Embryonic facial prominence (tissue), 1 donor: ENCODE data around the gene HRH4.

Experiments used
- DNase-seq: peaks from one replicate; pipeline ENCODE4 v3.0.0-alpha.2; 2016; ENCODE audit errors: extremely low spot score

Gene HRH4, protein sequence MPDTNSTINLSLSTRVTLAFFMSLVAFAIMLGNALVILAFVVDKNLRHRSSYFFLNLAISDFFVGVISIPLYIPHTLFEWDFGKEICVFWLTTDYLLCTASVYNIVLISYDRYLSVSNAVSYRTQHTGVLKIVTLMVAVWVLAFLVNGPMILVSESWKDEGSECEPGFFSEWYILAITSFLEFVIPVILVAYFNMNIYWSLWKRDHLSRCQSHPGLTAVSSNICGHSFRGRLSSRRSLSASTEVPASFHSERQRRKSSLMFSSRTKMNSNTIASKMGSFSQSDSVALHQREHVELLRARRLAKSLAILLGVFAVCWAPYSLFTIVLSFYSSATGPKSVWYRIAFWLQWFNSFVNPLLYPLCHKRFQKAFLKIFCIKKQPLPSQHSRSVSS

DNA sequence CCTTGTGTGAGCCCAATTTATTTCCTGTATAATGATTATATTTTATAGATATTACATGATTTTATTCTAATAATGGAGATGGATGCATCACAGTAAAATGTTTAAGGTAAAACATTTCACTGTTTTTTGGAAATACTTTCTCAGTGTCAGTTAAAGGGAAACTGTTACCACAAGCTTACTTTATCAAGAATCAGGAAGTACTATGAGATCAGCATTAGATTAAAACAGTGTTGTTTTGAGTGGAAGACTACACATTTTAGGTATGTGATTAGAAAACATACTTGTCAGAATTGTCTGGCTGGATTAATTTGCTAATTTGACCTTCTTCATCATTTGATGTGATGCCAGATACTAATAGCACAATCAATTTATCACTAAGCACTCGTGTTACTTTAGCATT lies at the start of gene HRH4:
TSS of gene HRH4 (plus strand) at position 250 of the 400 bp plus-strand sequence. CDS start at position 342, 92 bp downstream.
- no peak for DNase-seq

DNA sequence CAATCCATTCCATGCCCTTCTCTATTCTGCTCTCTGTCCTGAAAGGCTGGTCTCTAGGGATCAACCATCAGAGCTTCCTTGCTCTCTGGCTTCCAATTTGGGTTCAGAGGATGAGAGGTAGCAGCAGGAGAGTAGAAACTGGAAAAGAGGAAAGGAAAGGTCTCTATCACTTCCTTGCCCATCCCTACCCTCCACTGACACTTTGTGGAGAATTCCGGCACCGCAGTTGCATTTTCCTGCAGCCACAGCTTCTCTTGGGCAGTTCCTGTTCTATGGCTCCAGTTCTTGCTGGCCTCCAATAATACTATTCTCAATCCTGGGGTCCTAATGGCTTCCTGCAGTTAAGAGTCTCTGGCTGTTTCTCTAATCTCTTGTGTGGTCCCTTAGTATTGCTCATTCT lies 47.3 kb upstream of the HRH4 start:
- no peak for DNase-seq

DNA sequence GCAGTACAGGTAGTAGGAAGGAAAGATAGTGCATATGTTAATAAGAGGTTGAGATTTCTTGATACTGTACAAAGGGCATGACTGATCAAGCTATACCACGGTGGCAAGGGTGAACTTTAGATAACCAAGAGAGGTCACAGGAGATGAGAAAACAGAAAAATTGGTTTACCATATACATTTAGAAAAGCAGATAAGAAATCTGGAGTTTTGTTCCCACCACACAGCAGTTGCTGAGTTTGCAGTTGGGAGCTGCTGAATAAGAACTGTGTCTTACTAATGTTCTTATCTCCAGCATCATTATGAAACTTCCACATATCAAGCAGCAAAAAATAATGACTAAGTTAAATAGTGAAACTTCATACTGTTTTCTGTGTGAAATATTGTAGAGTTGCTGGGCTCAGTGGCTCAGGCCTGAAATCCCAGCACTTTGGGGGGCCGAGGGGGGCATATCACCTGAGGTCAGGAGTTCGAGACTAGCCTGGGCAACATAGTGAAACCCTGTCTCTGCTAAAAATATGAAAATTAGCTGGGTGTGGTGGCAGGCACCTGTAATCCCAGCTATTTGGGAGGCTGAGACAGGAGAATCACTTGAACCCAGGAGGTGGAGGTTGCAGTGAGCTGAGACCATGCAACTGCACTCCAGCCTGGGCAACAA lies 46.0 kb upstream of the HRH4 start:
- DNase-seq, result no peak

DNA sequence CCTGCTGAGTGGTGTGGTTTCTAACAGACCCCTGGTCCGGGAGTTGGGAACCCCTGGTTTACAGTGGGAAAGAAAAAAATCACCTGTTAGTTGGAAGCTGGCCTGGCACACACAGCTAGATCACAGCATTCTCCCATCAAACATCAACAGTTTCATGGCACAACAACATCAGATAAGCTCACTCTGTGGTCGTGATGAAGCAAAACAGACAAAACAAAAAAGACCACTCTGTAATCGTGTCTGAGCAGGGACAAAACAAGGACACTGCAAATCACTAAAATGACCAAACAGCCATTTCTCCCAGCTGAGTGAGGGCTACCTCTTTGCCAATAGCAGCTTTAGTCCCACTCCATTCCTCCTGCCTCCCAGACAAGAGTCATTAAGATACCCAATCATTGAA lies 43.0 kb upstream of the HRH4 start:
- DNase-seq, result no peak

DNA sequence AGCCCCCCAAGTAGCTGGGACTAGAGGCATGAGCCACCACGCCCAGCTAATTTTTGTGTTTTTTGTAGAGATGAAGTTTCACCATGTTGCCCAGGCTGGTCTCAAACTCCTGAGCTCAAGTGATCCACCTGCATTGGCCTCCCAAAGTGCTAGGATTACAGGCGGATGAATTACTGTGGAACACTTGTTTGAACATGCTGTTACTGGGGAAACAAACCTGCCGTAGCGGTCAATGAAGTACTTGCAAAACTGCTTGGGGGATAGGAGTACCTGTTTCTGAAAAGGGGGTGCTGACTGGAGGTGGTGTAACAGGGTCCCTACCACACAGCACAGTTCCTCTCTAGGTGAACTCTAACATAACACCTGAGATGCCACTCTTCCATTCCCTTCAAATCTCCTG lies 39.9 kb upstream of the HRH4 start:
- no peak for DNase-seq

DNA sequence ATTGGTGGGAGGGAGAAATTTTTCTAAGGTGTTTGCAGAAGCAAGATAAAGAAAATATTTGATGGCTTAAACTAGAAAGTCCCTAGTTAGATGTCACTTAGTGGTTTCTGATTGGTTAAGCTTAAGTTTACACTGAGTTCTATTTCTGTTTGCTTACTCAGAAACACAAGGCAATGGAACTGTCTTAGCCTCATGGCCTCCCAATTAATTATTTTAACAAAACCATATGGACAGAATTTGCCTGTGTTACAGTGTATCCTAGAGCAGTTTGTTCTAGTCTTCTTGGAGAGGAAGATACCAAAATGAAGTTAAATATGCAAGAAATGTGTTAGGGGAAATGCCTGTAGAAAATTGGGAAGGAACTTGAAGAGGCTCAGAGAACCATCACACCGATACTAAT lies 38.6 kb upstream of the HRH4 start:
- DNase-seq, result no peak

DNA sequence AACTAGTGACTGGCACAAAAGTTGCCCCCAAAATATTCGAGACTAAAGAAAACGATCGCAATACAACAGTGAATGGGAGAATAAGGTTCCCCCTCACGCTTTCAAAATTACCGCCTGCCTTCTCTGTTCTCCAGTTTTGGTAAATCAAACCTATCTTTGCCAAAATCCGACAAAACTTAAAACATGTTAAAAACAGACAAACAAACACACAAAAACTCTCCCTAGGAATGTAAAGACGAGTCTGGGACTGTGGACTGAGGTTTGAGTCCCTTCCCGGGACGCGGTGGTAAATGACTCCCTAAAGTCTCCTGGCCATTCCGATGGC lies 34.4 kb upstream of the HRH4 start:
- DNase-seq, result no peak

DNA sequence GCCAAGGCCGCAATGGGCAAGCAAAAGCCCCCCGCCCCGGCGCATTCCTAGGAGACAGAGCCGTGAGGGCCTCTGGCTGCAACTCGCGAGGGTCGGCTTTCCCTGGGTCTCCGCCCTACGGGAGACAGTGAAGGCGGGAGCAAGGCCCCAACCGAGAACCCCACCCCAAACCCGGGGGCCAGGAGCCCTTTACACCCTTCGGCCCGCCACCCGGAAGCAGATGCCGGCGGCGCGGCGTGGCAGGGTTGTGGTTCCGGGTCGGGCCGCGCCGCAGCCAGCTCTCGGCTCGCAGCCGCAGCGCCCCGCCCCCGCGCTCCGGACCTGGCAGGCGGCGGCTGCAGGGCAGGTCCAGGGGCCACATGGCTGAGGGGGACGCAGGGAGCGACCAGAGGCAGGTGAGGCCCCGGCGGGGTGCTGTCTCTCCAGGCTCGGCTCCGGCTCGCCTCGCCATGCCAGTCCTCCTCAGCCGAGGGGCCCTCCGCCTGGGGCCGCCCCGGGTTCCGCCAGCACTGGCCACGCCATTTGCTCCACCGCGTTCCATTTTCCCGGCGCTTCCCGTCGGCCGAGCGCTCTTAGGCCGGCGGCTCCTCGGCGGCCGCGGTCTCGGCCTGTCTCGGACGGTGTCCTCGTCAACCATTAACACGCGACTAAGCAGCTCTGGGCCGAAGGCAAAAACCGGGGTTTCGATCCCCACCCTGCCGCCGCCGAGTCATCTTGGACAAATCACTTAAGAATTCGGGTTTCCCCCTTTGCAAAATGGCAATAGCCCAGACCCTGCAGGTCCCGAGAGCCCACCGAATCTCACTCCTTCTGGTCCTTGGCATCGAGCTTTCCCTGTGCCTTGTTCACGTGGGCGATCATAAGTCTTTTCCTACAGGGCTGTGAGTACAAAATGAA lies 33.8 kb upstream of the HRH4 start, which contains the start of gene IMPACT:
TSS of gene IMPACT (plus strand) at position 273 of the 897 bp plus-strand sequence. CDS start at position 360, 87 bp downstream.
- DNase-seq, result peak; percentile 78

DNA sequence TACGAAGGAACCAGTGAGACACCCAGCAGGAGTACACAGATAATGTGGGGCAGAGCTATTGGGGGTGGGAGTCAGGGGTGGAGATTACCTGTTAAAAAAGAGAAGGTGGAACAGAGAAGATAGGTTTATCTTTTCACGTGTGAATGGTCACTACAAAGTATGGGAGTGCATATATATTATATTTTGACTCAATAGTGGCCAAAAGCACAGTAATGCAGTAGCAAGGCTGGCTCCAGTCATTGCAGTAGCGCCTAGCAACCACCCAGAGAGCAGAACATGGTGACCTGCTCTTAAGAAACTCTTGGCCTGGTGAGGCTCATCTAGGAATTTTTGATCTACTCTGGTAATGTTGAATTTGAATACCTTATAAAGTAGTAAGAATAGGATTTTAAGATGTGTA lies 33.0 kb upstream of the HRH4 start:
- DNase-seq, result no peak

DNA sequence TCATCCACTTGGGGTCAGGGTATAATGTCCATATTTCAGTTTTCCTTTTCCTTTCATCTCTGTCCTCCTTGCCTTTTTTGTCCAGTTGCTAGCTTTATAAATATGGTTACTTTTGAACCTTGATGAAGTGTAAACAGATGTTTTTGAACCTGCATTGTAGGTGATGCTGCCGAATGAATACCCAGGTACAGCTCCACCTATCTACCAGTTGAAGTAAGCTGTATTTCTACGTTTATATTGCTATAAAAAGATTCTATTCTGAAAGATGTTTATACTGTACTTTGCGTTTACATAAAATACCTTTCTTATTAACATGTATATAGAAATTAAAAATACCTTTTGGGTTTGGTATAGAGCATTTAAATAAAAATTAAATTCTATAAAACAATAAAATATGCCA lies 31.7 kb upstream of the HRH4 start:
- no peak for DNase-seq

DNA sequence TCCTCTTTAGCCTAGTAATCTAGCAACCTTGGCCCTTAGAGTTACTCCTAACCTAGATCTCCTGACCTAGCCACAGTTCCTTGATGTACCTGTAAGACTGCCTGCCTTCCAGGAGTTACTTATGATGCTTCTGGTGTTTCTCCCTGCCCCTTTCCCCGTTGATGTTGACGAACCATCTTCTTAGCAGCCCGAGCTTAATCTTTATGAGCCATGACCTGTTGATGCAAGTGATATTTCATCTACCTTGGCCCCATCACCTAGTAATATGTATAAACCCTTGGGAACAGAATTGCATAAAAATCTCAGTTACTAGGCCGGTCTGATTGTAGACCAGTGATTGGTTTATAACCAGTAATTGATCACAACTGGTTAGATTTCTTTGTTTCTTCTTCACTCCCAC lies 31.2 kb upstream of the HRH4 start:
- no peak for DNase-seq

DNA sequence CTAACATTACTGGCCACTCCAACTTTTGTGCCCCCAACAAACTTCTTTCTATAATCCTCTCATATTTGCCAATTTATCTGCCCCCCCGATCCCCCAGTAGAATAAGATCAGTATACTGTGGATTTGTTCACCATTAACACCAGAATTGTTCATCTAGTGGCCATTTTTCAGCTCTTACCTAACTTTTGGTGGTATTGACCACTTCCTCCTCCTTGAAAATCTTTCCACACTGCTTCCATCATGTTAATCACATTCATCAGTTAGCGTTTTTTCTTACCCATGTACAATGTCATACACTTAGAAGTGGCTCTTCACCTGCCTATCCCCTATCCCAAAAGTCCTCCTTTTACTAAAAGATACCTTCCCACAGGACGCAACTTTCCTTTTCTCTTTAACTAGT lies 27.8 kb upstream of the HRH4 start:
- no peak for DNase-seq

DNA sequence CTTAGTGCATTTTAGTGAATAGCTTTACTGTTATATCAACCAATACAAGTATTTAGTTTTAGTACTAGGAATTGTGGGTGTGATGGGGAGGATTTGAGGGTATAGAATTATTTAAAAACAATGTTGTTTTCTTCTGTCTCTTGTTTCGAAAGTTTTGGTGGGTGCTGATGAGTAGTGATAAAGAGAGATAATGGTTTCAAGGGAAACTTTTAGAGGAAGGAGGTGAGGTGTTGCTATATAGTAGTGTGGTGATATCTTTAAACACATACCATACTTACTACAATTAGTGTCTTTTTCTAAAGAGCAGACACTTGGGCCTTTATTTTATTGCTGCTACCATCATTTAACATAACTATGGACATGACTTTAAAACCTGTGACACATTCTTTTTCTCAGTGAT lies 23.5 kb upstream of the HRH4 start:
- DNase-seq, result no peak

DNA sequence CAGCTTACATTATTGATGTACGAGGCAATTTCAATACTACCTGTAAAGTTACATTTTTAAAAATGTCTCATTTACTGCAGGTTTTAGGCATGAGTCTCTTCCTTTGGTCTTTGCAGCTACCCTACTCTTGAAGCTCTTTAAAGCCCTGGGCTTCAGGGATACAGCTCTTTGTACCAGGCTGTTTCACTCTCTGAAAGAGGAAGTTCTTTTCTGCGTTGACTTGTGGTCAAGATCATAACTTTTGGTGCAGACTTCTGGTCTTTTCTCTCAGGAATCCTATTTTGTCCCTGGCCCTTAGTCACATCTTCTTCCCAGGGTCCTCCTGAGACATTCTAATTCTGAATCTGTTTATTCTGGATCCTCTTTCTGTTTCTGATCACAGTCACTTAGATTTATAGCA lies 16.6 kb upstream of the HRH4 start:
- DNase-seq, result no peak

DNA sequence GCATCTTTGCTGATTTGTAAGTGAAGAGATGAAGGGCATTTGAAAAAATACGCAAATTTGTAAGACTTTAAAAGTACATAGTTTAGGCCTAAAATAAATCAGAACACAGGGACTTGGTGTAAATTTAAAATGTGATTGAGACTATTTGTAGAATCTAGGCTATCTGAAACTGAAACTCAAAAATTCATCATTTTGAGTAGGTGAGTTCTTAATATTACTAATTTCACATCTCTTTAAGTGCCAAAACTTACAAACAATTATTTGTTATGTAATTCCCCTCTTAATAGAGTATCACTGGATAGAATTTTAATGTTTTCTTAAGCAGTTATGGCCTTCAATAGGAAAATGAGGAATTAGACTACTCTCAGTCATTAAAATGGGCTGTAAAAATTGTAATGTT lies 14.0 kb upstream of the HRH4 start:
- DNase-seq, result no peak

DNA sequence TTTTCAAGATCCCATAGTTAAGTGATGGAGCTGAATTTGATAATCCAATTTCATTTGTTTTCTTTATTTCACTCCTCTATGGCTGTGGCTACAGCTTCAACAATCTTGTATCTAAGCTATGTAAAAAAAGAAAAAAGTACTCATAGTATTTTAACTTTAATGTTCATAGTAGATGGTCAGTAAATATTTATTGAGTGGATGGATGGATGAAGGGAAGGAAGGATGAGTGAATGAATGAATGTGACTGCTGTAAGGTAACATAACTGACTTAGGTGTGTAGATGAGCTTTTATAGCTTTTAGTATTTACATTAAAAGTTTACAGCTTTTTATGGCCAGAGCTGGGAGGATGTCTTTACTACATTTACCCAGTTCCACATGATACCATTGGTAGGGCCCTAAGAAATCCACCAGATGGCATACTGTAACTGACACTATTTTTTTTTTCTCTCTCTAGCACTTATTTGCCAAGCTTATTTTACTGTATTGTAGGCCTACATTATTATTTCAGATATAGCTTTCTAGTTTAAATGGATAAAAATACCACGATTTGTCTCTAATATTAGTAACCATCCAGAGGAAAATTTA lies 13.4 kb upstream of the HRH4 start:
- no peak for DNase-seq

DNA sequence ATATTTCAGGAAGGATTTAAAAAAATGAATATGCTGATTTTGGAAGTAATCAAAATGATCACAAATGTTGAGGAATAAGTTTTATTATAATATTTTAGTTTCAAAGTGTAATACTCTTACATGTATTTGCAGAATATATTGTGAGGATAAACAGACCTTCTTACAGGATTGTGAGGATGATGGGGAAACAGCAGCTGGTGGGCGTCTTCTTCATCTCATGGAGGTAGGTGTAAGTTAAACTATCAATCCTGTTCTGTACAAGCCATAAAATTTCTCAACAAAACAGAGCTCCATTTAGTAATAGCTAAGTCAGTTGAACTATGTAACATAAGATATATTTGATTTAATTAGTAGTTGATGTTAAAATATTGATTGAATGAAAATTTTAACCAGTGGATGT lies 12.5 kb upstream of the HRH4 start:
- DNase-seq, result no peak

DNA sequence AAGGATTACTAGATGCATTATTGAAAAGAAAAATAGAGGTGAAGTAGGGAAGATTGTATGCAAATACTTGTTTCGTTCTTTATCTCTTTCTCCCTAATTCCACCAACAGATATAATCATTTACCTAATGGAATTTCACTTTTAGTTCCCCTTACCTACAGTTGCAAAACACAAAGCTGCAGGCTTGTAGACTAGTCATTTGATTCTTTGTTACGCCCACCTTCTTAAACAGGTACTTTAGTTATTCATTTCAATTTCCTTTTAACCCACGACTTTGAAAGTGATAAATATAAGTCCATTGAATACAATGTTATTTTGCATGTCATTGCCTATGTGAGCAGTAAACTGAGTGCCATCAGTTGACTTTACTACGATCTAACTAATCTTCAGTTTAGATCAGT lies 3.9 kb upstream of the HRH4 start:
- DNase-seq, result no peak

DNA sequence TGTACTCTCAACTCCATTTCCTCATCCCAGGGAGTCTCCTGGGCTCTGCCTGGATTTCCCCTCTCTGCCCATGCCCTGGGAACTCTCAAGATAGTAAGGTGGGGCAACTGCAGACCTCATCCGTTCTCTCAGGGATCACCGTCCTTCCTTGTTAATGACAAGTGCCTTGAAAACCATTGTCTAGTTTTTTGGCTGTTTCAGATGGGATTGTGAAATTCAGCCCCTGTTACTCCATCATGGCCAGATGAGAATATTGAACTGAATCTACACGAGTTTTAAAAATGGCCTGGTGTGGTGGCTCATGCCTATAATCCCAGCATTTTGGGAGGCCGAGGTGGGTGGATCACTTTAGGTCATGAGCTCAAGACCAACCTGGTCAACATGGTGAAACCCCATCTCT lies 665 bp upstream of the HRH4 start:
- DNase-seq, result no peak

DNA sequence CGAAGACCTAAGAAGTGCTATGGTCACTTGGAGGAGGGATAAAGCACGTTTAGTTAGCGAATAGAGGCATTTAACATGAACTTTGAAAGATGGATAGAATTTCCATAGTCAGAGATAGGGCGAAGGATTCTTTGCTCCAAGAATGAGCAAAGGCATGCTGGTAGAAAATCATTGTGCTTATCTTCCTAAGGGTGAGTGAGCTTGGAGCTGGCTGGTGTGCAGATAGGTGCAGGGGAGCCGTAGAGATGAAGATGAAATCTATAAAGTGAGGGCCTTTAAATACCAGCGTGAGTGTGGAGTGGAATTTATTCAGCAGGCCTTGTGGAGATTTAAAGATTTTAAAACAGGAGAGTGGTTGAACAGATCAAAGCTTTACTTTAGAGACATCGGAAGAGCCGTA lies 1.6 kb downstream of the HRH4 start:
- no peak for DNase-seq

DNA sequence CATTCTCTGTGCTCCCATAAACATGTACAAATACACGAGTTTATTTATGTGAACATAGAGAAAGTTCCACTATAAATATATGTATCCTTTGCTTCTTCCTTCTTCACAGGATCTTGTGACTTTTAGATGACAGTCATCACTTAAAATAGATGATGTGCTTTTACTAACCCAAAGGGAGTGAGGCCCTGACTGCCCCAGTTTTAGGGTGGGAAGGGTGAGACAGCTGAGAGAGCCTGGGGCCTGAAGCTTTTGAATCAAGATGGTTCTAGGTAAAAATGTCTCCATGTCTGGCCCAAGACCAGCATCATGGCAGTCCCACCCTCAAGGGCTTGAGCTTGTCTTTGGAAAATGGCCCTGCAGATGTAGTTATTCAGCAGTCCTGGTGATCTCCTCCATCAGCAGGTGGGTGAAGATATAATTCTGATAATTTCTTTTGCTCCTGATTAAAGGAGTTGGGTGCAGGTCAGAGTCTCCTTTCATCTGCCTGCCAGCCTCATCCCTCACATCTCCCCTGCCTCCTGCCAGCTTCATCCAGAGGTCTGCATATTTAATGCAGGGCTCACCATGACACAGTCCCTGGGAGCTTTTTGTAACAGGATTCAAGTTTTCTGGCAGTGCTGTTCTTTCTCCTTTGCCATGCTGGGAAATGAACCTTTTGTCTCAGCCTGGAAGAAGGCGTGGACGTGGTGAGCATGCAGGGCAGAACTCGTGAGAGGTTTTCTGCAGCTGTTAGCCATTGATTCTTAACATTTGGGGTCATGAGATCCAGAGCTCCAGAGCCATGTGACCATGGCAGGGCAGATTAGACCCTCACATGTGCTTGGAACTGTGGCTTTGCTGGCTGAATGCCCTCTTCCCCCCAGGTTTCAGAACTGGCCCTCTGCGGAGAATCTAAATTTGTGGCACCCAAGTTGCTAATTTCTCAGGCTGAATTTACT lies 2.7 kb downstream of the HRH4 start:
- DNase-seq, result no peak
